PC-3 (cell line): ENCODE data around the gene RBM33.

Experiments
- CTCF ChIP-seq: fragments of 300-600 bp; sonication (generic); conservative IDR thresholded peaks from 2 replicates; pipeline ENCODE4 v1.5.1; 2017; ENCODE audit warnings: antibody characterized with exemption, low read depth, mild to moderate bottlenecking, low read length
- EZH2 ChIP-seq: fragments of 300-600 bp; sonication (generic); IDR thresholded peaks from one replicate; pipeline ENCODE4 v1.6.1; 2017; ENCODE audit warnings: antibody characterized with exemption, mild to moderate bottlenecking, low read length; ENCODE audit not compliant: unreplicated experiment

- TF ChIP-seq CTCF = no peak
- TF ChIP-seq EZH2 = no peak
Observed at GRCh38 chr7:155640629-155641028, 3.8 kb upstream of the RBM33 start.
